Measurements from ENCODE around the gene GALNT10. TPM values are rescaled to one million over a fixed set of nuclear protein-coding genes. Genes with fewer than 3 reads are reported as not detected.

The GALNT10 gene
- total RNA-seq, 4 donors from 2014 or later = 21.4 to 49.8 (median 44.7) TPM

- 72% methylated on average over 2 of the region's 2 CpGs for WGBS
- intact Hi-C loops (cut with DNase I) = no loop called here
- Histone ChIP-seq H3K27me3 (no peaks in the 10 kb centered on the region), H3K9me3 (no peaks in the 10 kb centered on the region), H3K4me1 (peaks cover 0 to 8% (median 0%) of the 10 kb centered on the region in 4 donors), H3K4me3 (no peak overlapping the region), H3K36me3 (peaks cover 0 to 45% (median 20%) of the 10 kb centered on the region in 4 donors), H3K27ac (replicated peaks in 1 of 4) (no peak overlapping the region)
- no peak for DNase-seq (ENCODE audit: extremely low spot score)
- TF ChIP-seq POLR2AphosphoS5 (IDR thresholded peaks at IDR 0.05) (no peak), POLR2A (IDR thresholded peaks at IDR 0.05; ENCODE audit: low read depth) (no peak), EP300 (IDR thresholded peaks at IDR 0.05) (no peak), CTCF (IDR thresholded peaks at IDR 0.05) (no peak)
Observed at GRCh38 chr5:154388842-154389241, 198.3 kb downstream of the GALNT10 start.

GRCh38 chr5:154390096-154390495 is 199.6 kb downstream of the GALNT10 start:
- H3K4me3 ChIP-seq = no peak overlapping the region
- DNase-seq (ENCODE audit: extremely low spot score) = no peak
- intact Hi-C loops (cut with DNase I) = no loop called here
- no peak overlapping the region for H3K27ac ChIP-seq (replicated peaks in 1 of 4)
- no peaks in the 10 kb centered on the region for H3K9me3 ChIP-seq
- H3K4me1 ChIP-seq = peaks cover 0 to 8% (median 0%) of the 10 kb centered on the region in 4 donors
- H3K36me3 ChIP-seq = peaks cover 0 to 44% (median 19%) of the 10 kb centered on the region in 4 donors
- H3K27me3 ChIP-seq = no peaks in the 10 kb centered on the region
- 55% methylated on average over 8 of the region's 8 CpGs for WGBS
- TF ChIP-seq EP300 (IDR thresholded peaks at IDR 0.05) (no peak), POLR2AphosphoS5 (IDR thresholded peaks at IDR 0.05) (no peak)

DNA sequence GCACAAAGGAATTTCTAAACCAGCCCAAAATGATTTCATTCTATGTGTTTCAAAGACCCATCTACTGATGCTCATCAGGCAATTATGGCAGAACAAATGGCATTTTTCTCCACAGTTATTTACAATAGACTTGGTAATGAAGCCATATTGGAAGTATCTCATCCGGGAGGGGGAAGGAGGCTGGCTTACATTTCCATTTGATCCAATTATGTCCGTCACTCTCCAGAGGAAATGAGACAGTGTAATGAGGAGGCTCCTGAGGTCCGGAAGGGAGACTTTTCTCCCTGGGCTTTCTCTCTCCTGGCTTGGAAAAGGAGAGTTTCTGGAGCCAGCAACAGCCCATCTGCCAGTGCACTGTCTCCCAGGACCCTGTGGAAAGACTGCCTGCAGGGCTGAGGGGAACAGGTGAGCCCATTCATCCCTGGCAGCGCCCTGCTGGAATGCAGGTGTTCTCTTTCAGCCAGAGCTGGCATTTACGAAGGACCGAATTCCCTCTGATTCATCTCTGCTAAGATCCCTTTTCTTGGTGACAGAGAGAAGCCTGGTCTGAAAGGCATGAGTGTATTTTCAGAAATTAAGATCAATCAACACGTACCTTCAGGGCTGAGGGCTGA is 200.3 kb downstream of the GALNT10 start:
- no peak for TF ChIP-seq CTCF (IDR thresholded peaks at IDR 0.05)
- TF ChIP-seq POLR2A (IDR thresholded peaks at IDR 0.05; ENCODE audit: low read depth) = no peak
- no peak for TF ChIP-seq POLR2AphosphoS5 (IDR thresholded peaks at IDR 0.05)
- 87% methylated on average over 7 of the region's 7 CpGs for WGBS
- peaks cover 0 to 8% (median 0%) of the 10 kb centered on the region in 4 donors for H3K4me1 ChIP-seq

DNA sequence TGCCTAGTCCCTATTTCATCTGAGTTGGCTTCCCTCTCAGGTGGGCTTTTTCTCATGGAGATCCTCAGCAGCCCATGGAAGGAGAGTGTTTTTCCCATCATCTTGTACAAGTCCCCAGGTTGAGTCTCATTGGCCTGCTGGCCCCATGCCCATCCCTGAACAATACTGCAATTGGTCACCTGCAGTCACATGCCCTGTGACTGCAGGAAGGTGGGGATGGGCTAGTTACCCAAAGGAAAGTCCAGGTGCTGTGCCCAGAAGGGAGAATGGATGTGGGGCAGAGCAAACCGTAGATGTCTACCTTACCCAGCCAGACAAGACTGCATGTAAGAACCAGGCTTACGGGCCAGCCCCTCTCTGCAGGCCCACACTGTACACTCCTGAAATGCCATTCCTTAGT is 201.3 kb downstream of the GALNT10 start:
- H3K4me1 ChIP-seq = peaks cover 0 to 8% (median 0%) of the 10 kb centered on the region in 4 donors
- TF ChIP-seq POLR2A (IDR thresholded peaks at IDR 0.05; ENCODE audit: low read depth) (no peak), CTCF (IDR thresholded peaks at IDR 0.05) (no peak), EP300 (IDR thresholded peaks at IDR 0.05) (no peak), POLR2AphosphoS5 (IDR thresholded peaks at IDR 0.05) (no peak)
- no peaks in the 10 kb centered on the region for H3K9me3 ChIP-seq
- H3K27ac ChIP-seq (replicated peaks in 1 of 4) = no peak overlapping the region
- no peaks in the 10 kb centered on the region for H3K27me3 ChIP-seq
- H3K4me3 ChIP-seq = no peak overlapping the region
- 93% methylated on average over 2 of the region's 2 CpGs for WGBS
- intact Hi-C loops (cut with DNase I) = no loop called here
- peaks cover 0 to 27% (median 9%) of the 10 kb centered on the region in 4 donors for H3K36me3 ChIP-seq
- no peak for DNase-seq (ENCODE audit: extremely low spot score)

More for the DNA sequence above, 200.3 kb downstream of the GALNT10 start:
- H3K27ac ChIP-seq (replicated peaks in 1 of 4) = no peak overlapping the region
- no peak overlapping the region for H3K4me3 ChIP-seq
- H3K27me3 ChIP-seq = no peaks in the 10 kb centered on the region
- H3K36me3 ChIP-seq = peaks cover 0 to 36% (median 16%) of the 10 kb centered on the region in 4 donors
- intact Hi-C loops (cut with DNase I) = no loop called here
- no peak for DNase-seq (ENCODE audit: extremely low spot score)
- no peaks in the 10 kb centered on the region for H3K9me3 ChIP-seq

DNA sequence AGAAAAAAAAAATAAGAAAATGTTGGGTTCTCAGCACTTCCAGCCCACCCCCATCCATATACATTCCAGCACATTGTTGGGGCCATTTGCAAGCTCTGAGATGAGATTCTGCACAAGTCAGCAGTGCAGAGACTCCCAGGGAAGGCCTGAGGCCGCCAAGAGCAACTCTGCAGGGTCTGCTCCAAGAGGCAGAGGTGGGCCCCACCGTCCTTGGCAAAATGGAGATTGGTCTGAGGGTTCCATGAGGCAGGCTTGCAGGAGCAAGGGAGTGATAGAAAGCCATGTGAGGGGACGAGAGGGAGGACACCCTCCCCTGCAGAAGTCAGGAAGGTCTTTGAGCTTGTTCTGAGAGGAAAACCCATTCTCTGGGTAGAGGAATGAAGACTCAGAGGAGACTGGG is 203.3 kb downstream of the GALNT10 start:
- H3K27ac ChIP-seq (replicated peaks in 1 of 4) = no peak overlapping the region
- H3K9me3 ChIP-seq = no peaks in the 10 kb centered on the region
- DNase-seq (ENCODE audit: extremely low spot score) = no peak
- no peak overlapping the region for H3K4me3 ChIP-seq
- intact Hi-C loops (cut with DNase I) = no loop called here
- whole genome bisulfite sequencing = 88% methylated on average over 3 of the region's 3 CpGs
- TF ChIP-seq POLR2A (IDR thresholded peaks at IDR 0.05; ENCODE audit: low read depth) (no peak), CTCF (IDR thresholded peaks at IDR 0.05) (no peak), EP300 (IDR thresholded peaks at IDR 0.05) (no peak)
- H3K4me1 ChIP-seq = peaks cover 0 to 8% (median 0%) of the 10 kb centered on the region in 4 donors
- peaks cover 0 to 20% (median 3%) of the 10 kb centered on the region in 4 donors for H3K36me3 ChIP-seq
- no peaks in the 10 kb centered on the region for H3K27me3 ChIP-seq

All from esophagus muscularis mucosa (tissue), 4 donors.